Nephron progenitor cell (in vitro differentiated cells): ENCODE data around the gene HIVEP3.

Experiments used
- DNase-seq: peaks from one replicate; pipeline ENCODE4 v3.0.0; 2021
- H3K27ac Mint-ChIP-seq: 2 replicates; pipeline ENCODE4 v1.8.0; 2021; ENCODE audit warnings: mild to moderate bottlenecking, moderate library complexity, mixed read lengths
- H3K27me3 Mint-ChIP-seq: 2 replicates; pipeline ENCODE4 v1.8.0; 2021; ENCODE audit warnings: mild to moderate bottlenecking, low read depth, mixed read lengths; ENCODE audit not compliant: poor library complexity
- H3K36me3 Mint-ChIP-seq: 2 replicates; pipeline ENCODE4 v1.8.0; 2021; ENCODE audit warnings: low read depth, mixed read lengths
- H3K4me1 Mint-ChIP-seq: 2 replicates; pipeline ENCODE4 v1.8.0; 2021; ENCODE audit warnings: mixed read lengths
- H3K4me3 Mint-ChIP-seq: 2 replicates; pipeline ENCODE4 v1.8.0; 2021; ENCODE audit warnings: mild to moderate bottlenecking, moderate library complexity, mixed read lengths
- H3K9me3 Mint-ChIP-seq: 2 replicates; pipeline ENCODE4 v1.8.0; 2021; ENCODE audit warnings: mild to moderate bottlenecking, moderate library complexity, mixed read lengths
- TF ChIP-seq, protein P1 (sequence below): fragments of 200-600 bp; sonication (generic); IDR thresholded peaks from 2 replicates; pipeline ENCODE4 v1.5.0; 2021; ENCODE audit warnings: antibody characterized with exemption

Gene HIVEP3

DNA sequence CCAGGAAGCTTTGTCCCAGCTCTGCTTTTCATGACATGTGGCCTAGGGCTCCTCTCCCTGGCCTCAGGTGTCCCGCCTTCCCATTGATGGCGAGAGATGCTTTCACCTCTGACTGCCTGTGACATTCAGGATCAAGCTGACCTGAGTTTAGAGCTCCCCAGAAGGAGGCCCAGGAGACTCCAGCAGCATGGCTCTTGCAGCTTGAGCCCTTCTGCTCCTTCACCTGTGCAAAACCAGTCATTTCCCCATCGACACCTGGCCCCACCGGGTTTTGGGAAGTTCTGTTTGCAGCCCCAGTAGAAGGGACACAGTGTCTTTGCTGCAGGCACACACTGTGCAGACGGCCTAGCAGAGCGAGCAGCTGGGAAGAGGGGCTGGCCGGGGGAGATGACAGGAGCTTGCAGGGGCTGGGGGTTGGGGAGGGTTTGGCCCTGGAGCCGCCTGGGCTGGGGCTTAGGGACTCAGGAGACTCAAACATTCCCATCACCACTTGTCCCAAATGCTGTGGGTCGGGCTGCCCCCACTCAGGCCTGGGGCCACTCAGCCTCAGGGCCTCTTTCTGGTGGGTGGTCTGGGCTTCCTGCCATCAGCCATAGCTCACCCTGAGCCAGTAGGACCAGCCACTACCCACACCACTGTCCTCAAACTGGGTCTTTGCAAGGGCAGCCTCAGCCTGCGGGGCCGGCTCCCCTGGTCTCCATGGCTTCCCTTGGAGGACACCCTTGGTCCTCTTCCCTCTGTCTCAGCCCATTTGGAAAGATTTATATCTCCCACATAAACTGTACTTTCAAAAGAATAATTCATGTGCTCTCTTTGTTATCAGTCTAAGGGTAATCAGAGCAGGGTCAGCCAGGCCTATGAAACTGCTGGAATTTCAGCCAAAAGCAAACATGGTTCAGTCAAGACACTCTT, 430.4 kb downstream of the HIVEP3 start:
- DNase-seq = no peak
- Mint-ChIP-seq H3K4me1 (peaks cover 40% of the 10 kb centered on the region), H3K27me3 (peaks cover 13% of the 10 kb centered on the region), H3K36me3 (no peaks in the 10 kb centered on the region), H3K4me3 (no peak overlapping the region), H3K27ac (no peak overlapping the region), H3K9me3 (no peaks in the 10 kb centered on the region)
- TF ChIP-seq, protein P1, sequence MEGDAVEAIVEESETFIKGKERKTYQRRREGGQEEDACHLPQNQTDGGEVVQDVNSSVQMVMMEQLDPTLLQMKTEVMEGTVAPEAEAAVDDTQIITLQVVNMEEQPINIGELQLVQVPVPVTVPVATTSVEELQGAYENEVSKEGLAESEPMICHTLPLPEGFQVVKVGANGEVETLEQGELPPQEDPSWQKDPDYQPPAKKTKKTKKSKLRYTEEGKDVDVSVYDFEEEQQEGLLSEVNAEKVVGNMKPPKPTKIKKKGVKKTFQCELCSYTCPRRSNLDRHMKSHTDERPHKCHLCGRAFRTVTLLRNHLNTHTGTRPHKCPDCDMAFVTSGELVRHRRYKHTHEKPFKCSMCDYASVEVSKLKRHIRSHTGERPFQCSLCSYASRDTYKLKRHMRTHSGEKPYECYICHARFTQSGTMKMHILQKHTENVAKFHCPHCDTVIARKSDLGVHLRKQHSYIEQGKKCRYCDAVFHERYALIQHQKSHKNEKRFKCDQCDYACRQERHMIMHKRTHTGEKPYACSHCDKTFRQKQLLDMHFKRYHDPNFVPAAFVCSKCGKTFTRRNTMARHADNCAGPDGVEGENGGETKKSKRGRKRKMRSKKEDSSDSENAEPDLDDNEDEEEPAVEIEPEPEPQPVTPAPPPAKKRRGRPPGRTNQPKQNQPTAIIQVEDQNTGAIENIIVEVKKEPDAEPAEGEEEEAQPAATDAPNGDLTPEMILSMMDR = no peak

DNA sequence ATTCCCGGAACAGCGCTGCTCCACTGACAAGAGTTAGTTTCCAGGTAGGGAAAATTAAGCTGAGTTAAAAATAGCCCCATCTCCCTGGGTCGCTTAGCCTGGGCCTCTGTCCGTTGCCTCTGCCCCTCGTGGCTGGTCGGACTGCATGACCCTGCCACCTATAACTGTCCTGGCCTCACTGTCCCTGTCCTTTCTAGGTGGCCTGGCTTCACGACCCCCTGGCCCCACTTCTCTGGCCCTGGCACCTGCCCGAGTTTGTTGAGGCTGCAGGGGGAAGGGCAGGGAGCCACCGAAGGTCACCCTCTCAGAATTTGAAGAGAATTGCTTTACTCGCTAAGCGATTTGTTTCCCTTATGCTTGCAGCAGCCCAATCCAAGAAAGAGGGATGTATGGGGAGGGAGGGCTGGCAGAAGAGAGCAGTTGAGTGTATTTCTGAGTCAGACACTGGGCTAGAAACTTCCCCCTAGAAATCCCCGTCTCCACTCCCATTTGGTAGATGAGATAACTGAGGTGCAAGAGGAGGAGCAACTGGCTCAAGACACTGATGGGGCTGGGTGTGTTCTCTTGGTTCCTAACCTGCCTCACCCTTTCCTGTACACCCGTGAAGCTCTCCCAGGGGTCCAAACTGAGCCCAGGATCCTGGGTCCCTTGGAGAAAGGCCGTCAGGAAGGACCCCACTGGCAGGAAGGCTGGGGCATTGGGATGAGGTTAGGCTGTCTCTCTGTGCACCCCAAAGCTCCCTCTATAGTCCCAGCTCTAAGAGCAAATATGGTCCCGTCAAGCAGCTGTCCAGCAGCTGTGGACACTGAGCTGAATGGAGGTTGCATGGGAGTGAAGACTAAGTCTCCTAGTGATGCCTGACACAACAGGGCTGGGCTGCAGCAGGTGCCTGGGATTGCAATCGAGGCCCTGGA, 431.3 kb downstream of the HIVEP3 start:
- H3K27ac Mint-ChIP-seq = no peak overlapping the region
- H3K4me3 Mint-ChIP-seq = peak overlapping the region; percentile 65
- no peak for DNase-seq
- H3K27me3 Mint-ChIP-seq = peaks cover 13% of the 10 kb centered on the region
- TF ChIP-seq, protein P1 = no peak
- H3K36me3 Mint-ChIP-seq = no peaks in the 10 kb centered on the region
- H3K4me1 Mint-ChIP-seq = peaks cover 49% of the 10 kb centered on the region
- H3K9me3 Mint-ChIP-seq = no peaks in the 10 kb centered on the region

DNA sequence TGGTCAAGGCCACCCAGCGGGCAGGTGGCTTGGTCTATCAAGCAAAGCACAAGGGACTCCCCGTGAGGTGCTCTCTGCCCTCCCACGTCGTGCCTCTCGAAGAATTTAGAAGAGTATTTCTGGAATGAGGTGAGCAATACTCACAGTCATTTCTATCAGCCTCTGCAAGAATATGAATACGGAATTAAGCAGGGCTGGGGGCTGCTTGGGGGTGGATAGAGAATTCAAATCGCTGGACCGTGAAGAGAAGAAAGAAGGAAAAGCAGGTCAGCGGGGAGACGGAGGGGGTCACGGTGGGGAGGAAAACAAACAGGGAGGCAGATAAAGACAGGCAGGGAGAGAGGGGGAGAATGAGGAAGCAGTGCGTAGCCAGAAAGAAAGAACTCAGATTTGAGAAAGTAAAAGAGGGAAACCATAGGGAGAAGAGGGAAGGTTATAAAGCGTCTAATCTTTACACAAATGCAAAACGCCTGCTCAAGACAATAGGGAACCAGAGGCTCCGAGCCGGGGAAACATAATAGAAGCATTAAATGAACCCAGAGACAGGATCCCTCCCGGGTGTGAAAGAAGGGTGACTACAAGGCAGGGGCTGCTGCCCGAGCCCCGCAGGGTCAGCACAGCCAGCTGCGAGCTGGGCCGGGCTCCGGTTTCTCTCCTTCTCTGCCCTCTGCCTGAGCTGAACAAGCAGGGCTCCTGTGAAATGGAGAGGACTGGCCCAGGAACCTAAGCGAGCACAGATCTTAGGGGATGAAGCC, 432.2 kb downstream of the HIVEP3 start:
- DNase-seq = peak; percentile 36
- Mint-ChIP-seq H3K4me1 (peaks cover 51% of the 10 kb centered on the region), H3K9me3 (no peaks in the 10 kb centered on the region)

DNA sequence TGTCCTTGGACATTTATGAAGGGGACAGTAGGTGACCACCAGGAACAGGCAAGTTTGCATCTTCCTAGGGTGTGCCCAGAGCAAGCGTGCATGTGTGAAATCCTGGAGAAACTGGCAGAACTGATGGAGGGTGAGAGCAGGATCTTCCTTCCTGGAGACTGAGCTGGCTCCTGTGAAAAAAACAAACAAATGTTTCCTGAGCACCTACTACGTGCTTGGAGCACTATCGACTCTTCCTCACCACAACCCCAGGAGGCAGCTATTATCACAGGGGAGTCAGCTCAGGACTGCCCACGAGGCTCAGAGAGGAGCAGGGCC, 432.7 kb downstream of the HIVEP3 start:
- H3K4me1 Mint-ChIP-seq = peaks cover 51% of the 10 kb centered on the region
- H3K27ac Mint-ChIP-seq = peak overlapping the region; percentile 21
- no peaks in the 10 kb centered on the region for H3K36me3 Mint-ChIP-seq
- no peaks in the 10 kb centered on the region for H3K9me3 Mint-ChIP-seq
- TF ChIP-seq, protein P1 = no peak
- H3K4me3 Mint-ChIP-seq = peak overlapping the region; percentile 61
- DNase-seq = no peak
- peaks cover 13% of the 10 kb centered on the region for H3K27me3 Mint-ChIP-seq

More for the DNA sequence above, 432.2 kb downstream of the HIVEP3 start:
- TF ChIP-seq, protein P1 = no peak
- Mint-ChIP-seq H3K27me3 (peaks cover 13% of the 10 kb centered on the region), H3K4me3 (peak overlapping the region; percentile 65), H3K27ac (peak overlapping the region; percentile 46), H3K36me3 (no peaks in the 10 kb centered on the region)

DNA sequence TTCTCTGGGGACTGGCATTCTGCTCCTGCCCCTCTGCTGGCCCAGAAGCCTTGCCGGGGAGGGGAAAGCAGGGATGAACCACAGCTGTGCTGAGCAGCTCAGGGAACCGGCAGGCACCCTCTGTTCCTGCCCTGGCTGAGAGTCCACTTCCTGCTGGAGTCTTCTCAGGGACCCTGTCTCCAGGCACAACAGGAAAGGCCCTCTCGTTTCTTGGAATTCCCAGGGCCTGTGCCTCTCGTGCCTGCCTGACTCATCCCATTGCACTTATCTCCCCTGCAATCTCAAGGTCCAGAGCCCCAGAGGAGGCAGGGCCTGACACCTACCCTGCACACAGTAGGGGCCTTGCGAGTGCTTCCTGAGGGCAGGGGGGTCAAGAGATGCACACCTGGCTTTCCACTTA, 433.1 kb downstream of the HIVEP3 start:
- H3K9me3 Mint-ChIP-seq = no peaks in the 10 kb centered on the region
- no peak overlapping the region for H3K4me3 Mint-ChIP-seq
- TF ChIP-seq, protein P1 = no peak
- H3K27me3 Mint-ChIP-seq = peaks cover 13% of the 10 kb centered on the region
- H3K4me1 Mint-ChIP-seq = peaks cover 51% of the 10 kb centered on the region
- H3K27ac Mint-ChIP-seq = no peak overlapping the region
- H3K36me3 Mint-ChIP-seq = no peaks in the 10 kb centered on the region
- no peak for DNase-seq
